ENCODE data around the gene RPL27A. TPM values are rescaled to one million over a fixed set of nuclear protein-coding genes. Genes with fewer than 3 reads are reported as not detected.

Gene RPL27A
- total RNA-seq, 1 donor from 2014 or later = 990 TPM

DNA sequence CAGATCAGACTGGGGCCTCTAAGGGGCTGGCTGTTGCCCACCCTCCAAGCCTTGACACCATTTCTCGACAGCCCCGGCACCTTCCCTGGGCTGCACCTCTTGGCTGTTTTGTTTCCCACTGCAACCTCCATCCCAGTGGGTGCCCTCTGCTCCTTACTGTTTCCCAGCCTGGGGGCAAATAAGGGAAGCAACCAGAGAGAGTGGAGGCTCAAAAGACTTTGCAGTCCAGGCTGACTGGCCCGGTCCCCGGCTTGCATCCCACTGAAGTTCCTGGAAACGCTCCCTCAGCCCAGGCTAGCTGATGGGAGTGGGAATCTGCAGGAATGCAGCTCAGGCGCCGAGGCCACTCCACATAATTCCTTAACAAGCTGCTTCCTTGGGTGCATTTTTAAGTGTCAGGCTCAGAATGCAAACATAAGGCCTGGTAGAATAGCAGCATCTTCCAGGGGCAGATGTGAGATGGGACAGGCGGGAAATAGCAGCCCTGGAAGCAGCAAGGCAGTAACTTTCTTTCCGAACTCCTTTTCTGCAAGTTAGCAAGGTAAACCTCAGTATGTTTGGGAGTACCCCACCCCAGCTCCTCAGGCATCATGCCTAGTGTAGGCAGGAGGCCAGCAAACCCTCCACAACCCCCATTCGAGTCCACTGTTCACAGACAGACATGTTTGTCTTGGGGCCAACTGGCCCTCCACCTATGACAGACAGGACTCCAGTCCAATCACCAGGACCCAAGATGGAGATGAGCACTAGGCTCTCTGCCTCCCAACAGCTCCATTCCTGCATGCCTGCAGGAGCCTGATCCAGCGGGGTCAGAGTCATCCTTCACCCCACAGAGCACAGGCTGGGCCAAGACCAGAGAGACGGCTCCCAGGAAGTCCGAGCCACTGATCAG lies 39.3 kb downstream of the RPL27A start:
- DNase-seq = peak; percentile 37

DNA sequence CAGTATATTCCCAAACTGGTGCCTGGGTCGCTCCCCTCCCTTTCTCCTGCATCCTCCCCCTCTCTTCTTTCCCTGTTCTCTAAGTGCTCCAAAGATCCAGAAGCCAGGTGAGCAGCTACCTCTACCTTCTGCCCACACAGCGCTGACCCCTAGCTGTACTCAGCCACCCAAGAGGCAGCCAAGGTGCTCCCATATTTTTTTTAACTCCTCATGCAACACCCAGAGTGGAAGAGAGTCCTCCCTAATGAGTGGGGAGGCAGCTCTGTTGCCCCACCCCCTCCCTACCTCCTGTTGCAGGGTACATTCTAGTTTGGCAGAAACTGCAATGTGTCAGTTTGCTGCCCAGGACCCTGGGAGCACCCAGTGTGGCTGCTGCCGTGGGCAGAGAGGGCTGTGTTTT lies 40.2 kb downstream of the RPL27A start:
- no peak for DNase-seq

DNA sequence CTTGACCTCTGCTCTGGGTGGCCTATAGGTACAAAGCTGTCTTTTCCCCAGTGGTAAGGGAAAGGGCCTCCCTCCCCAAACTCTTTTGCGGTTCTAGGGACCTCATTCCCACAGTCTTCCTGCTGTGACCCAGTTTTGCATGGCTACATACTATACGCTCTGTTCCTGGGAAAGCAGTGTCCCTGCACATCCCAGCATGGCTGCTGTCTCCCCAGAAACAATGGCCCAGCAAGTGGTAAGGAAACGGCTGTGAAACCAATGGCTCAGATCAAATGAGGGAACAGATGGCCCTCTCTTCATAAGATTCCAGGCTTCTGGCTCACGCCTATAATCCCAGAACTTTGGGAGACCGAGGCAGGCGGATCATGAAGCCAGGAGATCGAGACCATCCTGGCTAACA lies 41.1 kb downstream of the RPL27A start:
- no peak for DNase-seq

DNA sequence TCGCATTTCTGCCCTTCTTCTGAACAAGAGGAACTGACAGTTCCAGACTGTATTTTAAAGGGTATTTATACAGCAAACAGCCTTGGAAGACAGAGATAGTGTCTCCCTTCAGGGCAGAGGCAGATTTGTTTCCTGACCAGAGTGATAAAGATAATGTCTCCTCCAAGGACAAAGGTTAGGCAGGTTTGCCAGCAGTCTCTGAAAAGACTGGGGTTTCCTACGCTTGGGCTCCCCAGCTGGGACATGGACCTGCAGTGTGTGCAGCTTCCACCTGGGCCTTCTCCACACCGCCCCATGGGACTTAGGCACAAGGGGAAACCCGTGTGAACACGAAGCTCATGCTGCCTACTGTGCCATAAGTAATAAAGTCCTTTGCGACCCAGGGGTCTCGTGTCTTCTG lies 42.1 kb downstream of the RPL27A start:
- no peak for DNase-seq

DNA sequence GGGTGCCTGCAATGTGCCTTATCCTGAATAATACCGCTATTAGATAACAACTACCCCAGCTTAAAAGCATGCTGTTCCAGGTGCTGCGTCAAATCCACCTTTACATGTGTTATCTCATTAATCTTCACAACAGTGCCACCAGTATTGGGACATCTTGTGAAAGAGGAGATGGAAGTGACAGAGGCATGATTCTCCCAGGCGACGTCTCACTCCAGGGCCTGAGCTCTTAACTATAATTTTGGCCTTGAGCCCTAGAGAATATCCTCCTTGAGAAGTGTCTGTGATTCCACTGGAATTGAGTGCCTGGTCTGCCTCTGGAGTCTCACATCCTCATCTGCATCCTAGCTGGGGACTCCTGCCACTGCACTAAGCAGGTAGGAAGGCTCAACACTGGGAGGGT lies 43.8 kb downstream of the RPL27A start:
- no peak for DNase-seq

DNA sequence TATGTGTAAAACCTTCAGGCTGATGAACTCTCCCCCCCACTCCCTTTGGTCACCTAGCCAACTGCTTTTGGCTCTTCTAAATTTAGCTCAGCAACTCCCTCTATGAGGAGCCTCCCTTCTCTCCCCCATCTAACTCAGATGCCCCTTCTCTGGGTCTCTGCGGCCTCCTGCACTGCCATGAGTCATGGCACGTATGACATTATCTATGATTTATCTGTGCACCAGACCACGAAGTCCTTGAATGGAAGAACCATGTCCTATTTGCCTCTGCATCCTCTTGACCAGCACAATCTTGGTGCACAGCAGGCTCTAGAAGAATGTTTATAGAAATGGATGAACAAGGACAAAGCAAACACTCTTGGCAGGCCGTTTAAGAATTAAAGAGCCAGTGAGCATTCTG lies 46.0 kb downstream of the RPL27A start:
- DNase-seq = no peak

DNA sequence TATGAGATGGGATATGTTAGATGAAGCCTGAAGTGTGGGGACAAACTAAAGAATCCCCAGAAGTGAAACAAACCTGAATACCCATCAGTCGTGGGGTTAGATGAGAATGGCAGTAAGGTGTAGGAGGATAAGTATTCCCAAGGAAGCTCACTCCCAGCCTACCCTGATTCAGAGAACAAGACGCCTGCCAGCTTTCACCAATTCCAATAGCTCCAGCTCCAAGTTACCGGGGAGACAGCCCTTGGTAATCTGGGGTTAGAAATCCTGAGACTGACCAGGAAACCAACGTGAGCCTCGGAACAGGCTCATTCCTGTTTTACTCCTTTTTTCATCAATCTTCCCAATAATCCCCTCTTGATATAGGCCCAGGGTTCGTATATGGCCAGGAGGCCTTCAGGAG lies 46.5 kb downstream of the RPL27A start:
- DNase-seq = no peak

DNA sequence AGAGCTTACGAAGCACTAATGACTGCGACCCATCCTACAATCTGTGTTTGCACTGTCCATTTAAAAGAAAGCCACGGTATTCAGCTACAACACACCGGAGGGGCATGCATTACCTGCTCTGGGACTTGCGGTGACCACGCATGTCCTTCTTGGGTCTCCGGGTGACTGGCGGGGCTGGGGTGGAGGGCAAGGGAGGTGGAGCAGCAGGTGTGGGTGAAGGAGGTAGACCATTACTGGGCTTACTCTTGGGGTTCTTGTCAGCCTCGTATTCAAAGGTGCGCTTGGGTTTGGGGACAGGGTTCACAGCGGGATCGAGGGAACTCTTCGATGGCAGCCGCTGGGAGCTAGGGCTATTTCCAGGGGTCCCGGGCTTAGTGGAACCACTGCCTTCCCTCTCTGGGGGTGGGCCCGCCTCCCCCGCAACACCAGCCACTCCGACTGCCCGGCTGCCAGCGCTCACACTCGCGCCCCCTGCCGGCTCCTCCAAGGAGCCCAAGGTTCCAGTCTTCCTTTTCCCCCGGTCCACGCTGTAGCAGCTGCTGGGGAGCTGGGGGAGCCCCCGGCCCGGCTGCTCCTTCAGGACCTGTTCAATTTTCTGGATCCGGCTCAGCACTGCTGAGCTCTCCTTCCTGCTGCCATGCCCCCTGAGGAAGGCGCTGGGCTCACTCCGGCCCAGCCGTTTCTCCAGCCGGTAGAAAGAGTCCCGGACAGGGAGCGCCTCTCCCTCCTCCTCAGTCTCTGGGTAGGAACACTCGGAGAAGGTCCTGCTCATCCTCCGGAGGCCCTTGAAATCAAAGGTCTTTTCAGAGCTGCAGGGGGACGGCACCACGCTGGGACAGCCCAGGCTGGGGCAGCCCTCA lies 47.5 kb downstream of the RPL27A start:
- no peak for DNase-seq

DNA sequence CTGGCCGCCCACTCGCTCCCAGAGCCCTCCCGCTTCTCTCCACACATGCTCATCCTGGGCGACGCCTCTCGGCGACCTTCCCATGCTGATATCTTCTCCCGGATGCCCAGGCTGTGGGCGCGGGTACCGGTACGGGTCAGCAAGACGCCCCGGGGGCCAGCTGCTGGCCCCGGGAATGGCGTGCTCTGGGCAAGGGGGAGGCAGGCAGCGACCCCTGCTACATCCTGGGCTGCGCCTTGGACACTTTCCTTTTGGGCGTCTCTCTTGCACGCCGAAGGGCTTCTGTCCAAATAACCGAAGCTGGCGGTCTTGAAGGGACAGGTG lies 48.1 kb downstream of the RPL27A start:
- DNase-seq = no peak

DNA sequence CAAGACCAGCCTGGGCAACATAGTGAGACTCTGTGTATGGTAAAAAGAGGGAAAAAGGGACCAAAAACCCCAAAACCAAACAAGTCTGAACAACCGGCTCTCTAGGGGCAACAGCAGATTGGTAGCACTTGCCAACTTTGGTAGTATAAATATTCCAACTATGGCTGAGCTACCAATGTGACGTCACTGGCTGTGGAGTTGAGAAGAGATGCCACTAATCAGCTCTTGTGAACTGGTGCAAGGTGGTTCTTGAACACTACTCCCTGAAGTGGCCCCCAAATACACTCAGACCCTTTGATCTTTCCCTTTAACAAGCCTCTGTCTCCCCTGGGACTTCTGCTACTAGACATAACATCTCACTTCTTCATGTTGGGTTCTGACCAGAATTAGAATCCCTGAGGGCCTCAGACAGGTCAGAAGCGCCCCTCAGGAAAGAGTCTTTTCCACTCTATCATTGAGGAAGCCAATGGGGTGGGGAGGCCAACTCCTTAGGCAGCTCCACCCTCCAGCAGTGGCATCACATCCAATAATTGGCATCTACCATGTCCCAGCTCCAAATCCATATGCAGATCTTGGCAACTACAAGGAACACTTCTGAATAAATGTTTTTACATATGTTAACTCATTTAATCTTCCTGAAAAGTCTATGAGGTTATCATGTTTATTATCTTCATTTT lies 49.2 kb downstream of the RPL27A start:
- DNase-seq = no peak

DNA sequence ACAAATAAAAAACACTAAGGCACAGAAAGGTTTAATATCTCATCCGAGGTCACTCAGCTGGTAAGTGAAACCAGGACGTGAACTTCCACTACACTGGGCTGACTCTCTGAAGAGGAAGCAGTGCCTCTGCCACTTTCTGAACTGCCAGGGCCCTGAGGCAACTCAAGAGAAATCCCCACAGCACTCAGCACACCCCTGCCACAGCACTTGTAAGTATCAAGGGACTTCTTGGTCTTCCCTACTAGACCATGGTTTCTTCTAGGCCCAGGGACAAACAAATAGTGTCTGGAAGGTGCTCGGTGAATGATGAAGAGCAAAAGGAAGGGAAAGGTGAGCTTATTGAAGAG lies 49.7 kb downstream of the RPL27A start:
- DNase-seq = no peak

DNA sequence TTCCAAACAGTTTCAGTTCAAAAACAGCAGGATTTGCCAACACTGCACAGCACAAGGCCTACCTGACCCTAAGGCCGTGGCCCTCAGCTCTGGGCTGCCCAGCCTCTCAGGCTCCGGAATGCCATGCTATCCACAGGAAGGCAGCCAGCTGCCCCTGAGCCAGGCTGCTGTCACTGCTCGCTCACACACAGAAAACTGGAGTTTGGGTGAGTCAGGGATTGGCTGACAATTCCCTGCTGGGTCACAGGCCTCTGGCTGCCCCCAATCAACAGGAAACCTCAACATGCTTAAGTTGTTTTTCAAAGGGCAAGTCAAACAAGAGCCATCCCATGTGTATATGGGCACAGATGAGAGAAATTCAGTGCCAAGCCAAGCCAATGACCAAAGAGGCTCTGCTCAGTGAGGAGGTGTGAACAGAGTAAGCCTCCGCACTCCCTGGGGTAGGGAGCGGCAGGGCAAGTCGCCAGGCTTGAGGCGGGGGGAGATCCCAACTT lies 50.2 kb downstream of the RPL27A start:
- no peak for DNase-seq

DNA sequence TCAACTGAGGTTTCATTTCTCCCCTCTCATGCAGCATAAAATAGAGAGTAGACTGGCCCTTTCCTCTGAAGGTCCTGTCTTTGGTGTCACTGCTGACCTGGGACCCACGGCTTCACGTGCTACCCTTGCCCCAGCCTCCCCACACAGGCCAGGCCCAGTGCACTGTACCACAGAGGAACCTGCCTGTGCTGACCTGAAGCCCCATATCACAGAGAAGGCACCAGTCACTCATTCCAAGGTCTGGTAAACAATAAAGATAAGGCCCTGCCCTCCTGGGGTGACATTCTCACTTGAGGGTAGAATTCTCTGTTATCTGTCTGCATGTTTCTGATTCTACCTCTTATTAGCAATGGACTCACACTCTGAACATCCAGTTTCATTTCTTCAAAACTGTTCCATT lies 51.3 kb downstream of the RPL27A start:
- DNase-seq = no peak

DNA sequence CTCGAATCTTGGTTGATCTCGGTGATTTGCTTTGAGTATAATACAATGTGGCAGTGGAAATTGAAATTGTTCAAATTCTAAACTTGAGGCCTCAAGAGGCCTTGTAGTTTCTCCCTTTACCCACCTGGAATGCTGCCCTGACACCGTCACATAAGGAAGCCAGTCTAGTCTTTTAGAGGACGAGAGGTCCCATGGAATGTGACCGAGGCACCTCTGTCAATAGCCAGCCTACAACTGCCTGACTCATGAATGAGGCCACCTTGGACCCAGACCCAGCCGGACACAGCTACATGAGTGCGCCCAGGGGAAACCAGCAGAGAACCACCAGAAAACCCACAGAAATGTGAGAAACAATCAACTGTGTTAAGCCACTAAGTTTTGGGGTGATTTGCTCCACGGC lies 52.5 kb downstream of the RPL27A start:
- DNase-seq = no peak

DNA sequence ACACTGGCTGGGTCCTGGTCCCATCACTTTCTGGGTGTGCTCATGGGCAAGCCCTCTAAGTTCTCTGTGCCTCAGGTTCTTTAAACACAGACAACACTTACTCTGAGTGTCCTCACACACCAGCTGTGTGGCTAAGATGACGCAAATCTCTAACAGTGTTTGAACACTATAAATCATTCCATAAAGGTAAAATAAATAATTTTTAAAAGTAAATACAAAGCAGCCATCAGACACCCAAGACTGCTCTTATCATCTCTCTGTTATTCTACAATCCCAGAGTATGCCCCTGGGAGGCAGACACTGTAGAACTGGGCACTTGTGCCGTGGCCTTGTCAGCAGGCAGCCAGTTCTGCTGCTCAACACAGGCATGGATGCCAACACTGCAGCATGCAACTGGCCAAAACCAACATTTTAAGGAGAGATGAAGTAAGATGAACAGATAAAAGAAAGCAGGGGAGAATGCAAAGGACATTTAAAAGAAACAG lies 56.8 kb downstream of the RPL27A start:
- no peak for DNase-seq

Small RNAs within 50 kb of the gene (small RNA-seq; reads per million reads assigned to genes)
- gene SNORA3A (ENCODE audit: low replicate concordance) (not detected), gene SNORA3B (ENCODE audit: low replicate concordance) (5.9 reads per million, percentile 91 among the genes with 10 or more reads in this experiment)

Other genes starting within 250 kb of the RPL27A start
- 0.69 TPM for gene STK33, start 88.6 kb upstream of the RPL27A start, total RNA-seq
- 5.1 TPM for gene TRIM66, start 127 bp upstream of the RPL27A start, total RNA-seq
- 12.1 TPM for gene AKIP1, start 228.4 kb downstream of the RPL27A start, total RNA-seq